PC-9 (cell line): ENCODE data around the gene PLPPR1. TPM values are rescaled to one million over a fixed set of nuclear protein-coding genes. Genes with fewer than 3 reads are reported as not detected.

Experiments
- BruUV-seq: library from RNA; stranded (reverse); fragments of 400-500 nt; replicated peaks from 2 replicates; lab custom pipeline; 2021; lab: Mats Ljungman, UMichigan
- CTCF ChIA-PET: fragments of 300-600 bp; sonication (Branson Sonifier 250); formaldehyde crosslinking; loops from one replicate; lab custom pipeline; 2022; ENCODE audit warnings: antibody characterized with exemption; lab: Charles Lee
- POLR2A ChIA-PET: fragments of 300-600 bp; sonication (Branson Sonifier 250); formaldehyde crosslinking; loops from one replicate; lab custom pipeline; 2022; ENCODE audit warnings: antibody characterized with exemption; ENCODE audit not compliant: unreplicated experiment; lab: Charles Lee
- DNase-seq, 2 experiments: peaks; one replicate each; pipeline versions ENCODE4 v3.0.0 to v3.0.0-alpha.2; 2015 to 2022; ENCODE audit warnings: mixed read lengths in 1 of 2
- H2AFZ ChIP-seq: fragments of 200-600 bp; sonication (generic); 2 replicates; pipeline ENCODE4 v1.8.1; 2017; ENCODE audit warnings: antibody characterized with exemption
- H3F3A ChIP-seq: fragments of 200-600 bp; sonication (generic); 2 replicates; pipeline ENCODE4 v1.8.1; 2017; ENCODE audit warnings: antibody characterized with exemption, mild to moderate bottlenecking, low read depth; ENCODE audit not compliant: insufficient read depth
- H3K27ac ChIP-seq: fragments of 200-600 bp; sonication (generic); 2 replicates; pipeline ENCODE4 v1.6.1; 2016; ENCODE audit warnings: mixed run types
- H3K27me3 ChIP-seq: fragments of 200-600 bp; sonication (generic); 2 replicates; pipeline ENCODE4 v1.6.1; 2016; ENCODE audit warnings: low read depth, mixed run types; ENCODE audit not compliant: insufficient read depth
- H3K36me3 ChIP-seq: fragments of 200-600 bp; sonication (generic); 2 replicates; pipeline ENCODE4 v1.6.1; 2016; ENCODE audit warnings: low read depth, mixed run types
- H3K4me1 ChIP-seq: fragments of 200-600 bp; sonication (generic); replicated peaks from 2 replicates; pipeline ENCODE4 v1.6.1; 2016; ENCODE audit warnings: mixed run types; ENCODE audit not compliant: insufficient read depth
- H3K4me2 ChIP-seq: fragments of 200-600 bp; sonication (generic); 2 replicates; pipeline ENCODE4 v1.6.1; 2017; ENCODE audit warnings: mixed run types
- H3K4me3 ChIP-seq: fragments of 200-600 bp; sonication (generic); 2 replicates; pipeline ENCODE4 v1.6.1; 2016; ENCODE audit warnings: mixed run types
- H3K79me2 ChIP-seq: fragments of 200-600 bp; sonication (generic); 2 replicates; pipeline ENCODE4 v1.6.1; 2017; ENCODE audit warnings: low read depth, mixed run types
- H3K9me2 ChIP-seq: fragments of 200-600 bp; sonication (generic); 2 replicates; pipeline ENCODE4 v1.8.1; 2017; ENCODE audit warnings: mild to moderate bottlenecking; ENCODE audit not compliant: insufficient read depth
- H3K9me3 ChIP-seq: fragments of 200-600 bp; sonication (generic); 2 replicates; pipeline ENCODE4 v1.8.1; 2016; ENCODE audit warnings: low read depth; ENCODE audit not compliant: insufficient read depth
- H4K20me1 ChIP-seq: fragments of 200-600 bp; sonication (generic); 2 replicates; pipeline ENCODE4 v1.8.1; 2017; ENCODE audit not compliant: insufficient read depth
- CTCF ChIP-seq: fragments of 200-600 bp; sonication (generic); conservative IDR thresholded peaks from 2 replicates; pipeline ENCODE4 v1.6.1; 2017; ENCODE audit warnings: mixed run types, antibody characterized with exemption, mild to moderate bottlenecking, moderate library complexity
- EZH2 ChIP-seq: fragments of 200-600 bp; sonication (generic); IDR thresholded peaks from 2 replicates; pipeline ENCODE4 v1.8.0; 2017; ENCODE audit warnings: antibody characterized with exemption, low read depth
- intact Hi-C: fragments of 100-400 bp; cut with micrococcal nuclease; formaldehyde crosslinking; loops from one replicate; pipeline ENCODE4 v1.10.0; 2022; ENCODE audit not compliant: unreplicated experiment
- total RNA-seq: library from RNA; stranded (reverse); gene quantifications from 2 replicates; pipeline ENCODE4 v1.2.3, GENCODE V29; 2021

The PLPPR1 gene
- total RNA-seq, 1 experiment from 2014 or later = not detected

GRCh38 chr9:101128623-101129022 is 100.1 kb downstream of the PLPPR1 start:
- CTCF ChIA-PET = no interaction called here
- H3K27me3 ChIP-seq = no peaks in the 10 kb centered on the region
- intact Hi-C loops = no loop called here
- POLR2A ChIA-PET = no interaction called here
- no TSS peak for BruUV-seq
- no peak overlapping the region for H2AFZ ChIP-seq
- H3K4me2 ChIP-seq = no peak overlapping the region
- no peaks in the 10 kb centered on the region for H3K4me1 ChIP-seq
- no peaks in the 10 kb centered on the region for H4K20me1 ChIP-seq
- no peak overlapping the region for H3K4me3 ChIP-seq
- H3K36me3 ChIP-seq = no peaks in the 10 kb centered on the region
- DNase-seq = no peak
- H3K9me3 ChIP-seq = no peaks in the 10 kb centered on the region
- H3K9me2 ChIP-seq = no peaks in the 10 kb centered on the region; the same call in 1 of the 2 replicates
- no peaks in the 10 kb centered on the region for H3F3A ChIP-seq
- H3K27ac ChIP-seq = no peak overlapping the region
- TF ChIP-seq CTCF (no peak), EZH2 (no peak)
- H3K79me2 ChIP-seq = no peaks in the 10 kb centered on the region

DNA sequence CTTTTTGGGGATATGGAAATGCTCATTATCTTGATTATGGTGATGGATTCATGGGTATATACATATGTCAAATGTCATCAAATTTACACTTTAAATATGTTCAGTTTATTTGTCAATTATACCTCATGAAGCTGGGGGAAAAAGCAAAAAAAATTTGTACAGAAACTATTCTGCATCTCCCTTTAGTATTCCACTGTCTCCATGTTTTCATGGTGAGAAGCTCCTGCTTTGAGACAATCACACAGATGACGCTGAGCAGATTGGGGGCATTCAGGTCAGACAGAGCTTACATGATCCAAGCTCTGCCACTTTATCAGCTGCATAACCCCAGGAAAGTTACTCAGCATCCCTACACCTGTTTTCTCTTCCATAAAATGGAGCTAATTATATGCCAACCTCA is 101.5 kb downstream of the PLPPR1 start:
- ChIA-PET POLR2A (no interaction called here), CTCF (no interaction called here)
- no TSS peak for BruUV-seq
- Histone ChIP-seq H3K4me3 (no peak overlapping the region), H3K4me2 (no peak overlapping the region), H3K9me2 (no peaks in the 10 kb centered on the region; the same call in 1 of the 2 replicates), H3K9me3 (no peaks in the 10 kb centered on the region), H3K36me3 (no peaks in the 10 kb centered on the region), H3K79me2 (no peaks in the 10 kb centered on the region), H3K27ac (no peak overlapping the region), H4K20me1 (no peaks in the 10 kb centered on the region), H3F3A (no peaks in the 10 kb centered on the region), H3K27me3 (no peaks in the 10 kb centered on the region), H2AFZ (no peak overlapping the region), H3K4me1 (no peaks in the 10 kb centered on the region)
- no peak for DNase-seq
- TF ChIP-seq CTCF (no peak), EZH2 (no peak)
- intact Hi-C loops = no loop called here

- POLR2A ChIA-PET = no interaction called here
- no peaks in the 10 kb centered on the region; the same call in 1 of the 2 replicates for H3K9me2 ChIP-seq
- H3K36me3 ChIP-seq = no peaks in the 10 kb centered on the region
- no peaks in the 10 kb centered on the region for H3K79me2 ChIP-seq
- CTCF ChIA-PET = no interaction called here
- H3K4me3 ChIP-seq = no peak overlapping the region
- H4K20me1 ChIP-seq = no peaks in the 10 kb centered on the region
- no TSS peak for BruUV-seq
- no peaks in the 10 kb centered on the region for H3K9me3 ChIP-seq
- no peaks in the 10 kb centered on the region for H3K4me1 ChIP-seq
- no peak overlapping the region for H2AFZ ChIP-seq
- H3F3A ChIP-seq = no peaks in the 10 kb centered on the region
- H3K27me3 ChIP-seq = no peaks in the 10 kb centered on the region
- TF ChIP-seq CTCF (no peak), EZH2 (no peak)
- no peak for DNase-seq
- H3K27ac ChIP-seq = no peak overlapping the region
- no peak overlapping the region for H3K4me2 ChIP-seq
- intact Hi-C loops = no loop called here
Measured at GRCh38 chr9:101131326-101131725, 102.8 kb downstream of the PLPPR1 start.
